ENCODE results near the gene B4GALNT1. TPM values are rescaled to one million over a fixed set of nuclear protein-coding genes. Genes with fewer than 3 reads are reported as not detected.

B4GALNT1 gene
- polyA plus RNA-seq, 1 donor from 2014 or later, result 99.9 TPM

GRCh38 chr12:57604454-57604991 lies 28.5 kb downstream of the B4GALNT1 start, which contains the start of gene DTX3:
TSS of gene DTX3 (plus strand) at chr12:57604824. CDS start at chr12:57606518, 1,694 bp downstream.
- H2AFZ ChIP-seq (ENCODE audit: low read depth, low read length), result peak within 1 kb of the TSS; percentile 84
- no peaks in the 10 kb centered on the region for H4K20me1 ChIP-seq (ENCODE audit: insufficient read depth)
- H3K9me2 ChIP-seq (ENCODE audit: insufficient read depth, low read length), result no peaks in the 10 kb centered on the region
- peak within 1 kb of the TSS; percentile 94 for H3K4me2 ChIP-seq (ENCODE audit: low read length)
- H3K4me3 ChIP-seq (ENCODE audit: low read length), result peak within 1 kb of the TSS; percentile 74
- no peaks in the 10 kb centered on the region for H3F3A ChIP-seq (ENCODE audit: insufficient read depth, low read length, poor library complexity, severe bottlenecking)
- H3K27me3 ChIP-seq (ENCODE audit: insufficient read depth, low read depth, low read length), result no peaks in the 10 kb centered on the region
- H3K79me2 ChIP-seq (replicated peaks; ENCODE audit: insufficient read depth, low read length), result peaks cover 19% of the 10 kb centered on the region
- peak; percentile 71 for TF ChIP-seq POLR2AphosphoS5 (IDR thresholded peaks at IDR 0.05)
- TF ChIP-seq MXI1 (conservative IDR thresholded peaks at IDR 0.05; ENCODE audit: poor library complexity, severe bottlenecking), result peak; percentile 48
- TF ChIP-seq EZH2 (IDR thresholded peaks at IDR 0.05; ENCODE audit: borderline replicate concordance, insufficient read depth, low read length, poor library complexity, severe bottlenecking), result no peak
- no peak for TF ChIP-seq TAF1 (IDR thresholded peaks at IDR 0.05; ENCODE audit: low read depth)
- TF ChIP-seq SMC3 (conservative IDR thresholded peaks at IDR 0.05; ENCODE audit: poor library complexity), result no peak
- TF ChIP-seq EP300 (conservative IDR thresholded peaks at IDR 0.05; ENCODE audit: poor library complexity, severe bottlenecking), result peak; percentile 48
- TF ChIP-seq REST (IDR thresholded peaks at IDR 0.05; ENCODE audit: borderline replicate concordance), result no peak
- TF ChIP-seq RAD21 (conservative IDR thresholded peaks at IDR 0.05), result no peak
- TF ChIP-seq CTCF (IDR thresholded peaks at IDR 0.05; ENCODE audit: poor library complexity, severe bottlenecking), result no peak
- peak within 1 kb of the TSS; percentile 78 for H3K27ac ChIP-seq (ENCODE audit: low read length)
- H3K9ac ChIP-seq (ENCODE audit: low read length), result peak within 1 kb of the TSS; percentile 90
- no peaks in the 10 kb centered on the region for H3K36me3 ChIP-seq (ENCODE audit: insufficient read depth, low read length)
- H3K9me3 ChIP-seq (ENCODE audit: low read length), result no peaks in the 10 kb centered on the region

- H3K9ac ChIP-seq (ENCODE audit: low read length), result peak overlapping the region; percentile 90
- H2AFZ ChIP-seq (ENCODE audit: low read depth, low read length), result peak overlapping the region; percentile 84
- H3K79me2 ChIP-seq (replicated peaks; ENCODE audit: insufficient read depth, low read length), result peaks cover 19% of the 10 kb centered on the region
- no peaks in the 10 kb centered on the region for H4K20me1 ChIP-seq (ENCODE audit: insufficient read depth)
- H3K4me2 ChIP-seq (ENCODE audit: low read length), result peak overlapping the region; percentile 94
- peak overlapping the region; percentile 78 for H3K27ac ChIP-seq (ENCODE audit: low read length)
- H3K4me3 ChIP-seq (ENCODE audit: low read length), result peak overlapping the region; percentile 74
- TF ChIP-seq TAF1 (IDR thresholded peaks at IDR 0.05; ENCODE audit: low read depth), result no peak
- TF ChIP-seq REST (IDR thresholded peaks at IDR 0.05; ENCODE audit: borderline replicate concordance), result no peak
- no peak for TF ChIP-seq RAD21 (conservative IDR thresholded peaks at IDR 0.05)
- TF ChIP-seq SMC3 (conservative IDR thresholded peaks at IDR 0.05; ENCODE audit: poor library complexity), result no peak
- TF ChIP-seq MXI1 (conservative IDR thresholded peaks at IDR 0.05; ENCODE audit: poor library complexity, severe bottlenecking), result no peak
- TF ChIP-seq EP300 (conservative IDR thresholded peaks at IDR 0.05; ENCODE audit: poor library complexity, severe bottlenecking), result no peak
- TF ChIP-seq CTCF (IDR thresholded peaks at IDR 0.05; ENCODE audit: poor library complexity, severe bottlenecking), result no peak
- TF ChIP-seq EZH2 (IDR thresholded peaks at IDR 0.05; ENCODE audit: borderline replicate concordance, insufficient read depth, low read length, poor library complexity, severe bottlenecking), result no peak
- TF ChIP-seq POLR2AphosphoS5 (IDR thresholded peaks at IDR 0.05), result no peak
- no peaks in the 10 kb centered on the region for H3K27me3 ChIP-seq (ENCODE audit: insufficient read depth, low read depth, low read length)
- no peaks in the 10 kb centered on the region for H3K9me2 ChIP-seq (ENCODE audit: insufficient read depth, low read length)
- H3K36me3 ChIP-seq (ENCODE audit: insufficient read depth, low read length), result no peaks in the 10 kb centered on the region
- no peaks in the 10 kb centered on the region for H3K9me3 ChIP-seq (ENCODE audit: low read length)
- no peaks in the 10 kb centered on the region for H3F3A ChIP-seq (ENCODE audit: insufficient read depth, low read length, poor library complexity, severe bottlenecking)
These were observed 29.1 kb downstream of the B4GALNT1 start for GRCh38 chr12:57603815-57604453.

All from neural cell (in vitro differentiated cells).